Glutamatergic neuron (in vitro differentiated cells): ENCODE results near the gene CERS4. TPM values are rescaled to one million over a fixed set of nuclear protein-coding genes. Genes with fewer than 3 reads are reported as not detected.

Source experiments
- DNase-seq: peaks from one replicate; pipeline ENCODE4 v3.0.0; 2022
- H3K27ac Mint-ChIP-seq: one replicate; pipeline ENCODE4 v1.8.0; 2020; ENCODE audit warnings: mild to moderate bottlenecking, mixed read lengths, inconsistent platforms; ENCODE audit not compliant: unreplicated experiment
- H3K27me3 Mint-ChIP-seq: one replicate; pipeline ENCODE4 v1.8.0; 2020; ENCODE audit warnings: mild to moderate bottlenecking, moderate library complexity, mixed read lengths, inconsistent platforms; ENCODE audit not compliant: unreplicated experiment
- H3K36me3 Mint-ChIP-seq: one replicate; pipeline ENCODE4 v1.8.0; 2020; ENCODE audit warnings: mild to moderate bottlenecking, mixed read lengths, inconsistent platforms; ENCODE audit not compliant: unreplicated experiment
- H3K4me1 Mint-ChIP-seq: one replicate; pipeline ENCODE4 v1.8.0; 2020; ENCODE audit warnings: mild to moderate bottlenecking, low read depth, mixed read lengths, inconsistent platforms; ENCODE audit not compliant: unreplicated experiment
- H3K4me3 Mint-ChIP-seq: one replicate; pipeline ENCODE4 v1.8.0; 2020; ENCODE audit warnings: mild to moderate bottlenecking, mixed read lengths, inconsistent platforms; ENCODE audit not compliant: unreplicated experiment
- H3K9me3 Mint-ChIP-seq: one replicate; pipeline ENCODE4 v1.8.0; 2020; ENCODE audit warnings: mild to moderate bottlenecking, moderate library complexity, mixed read lengths, inconsistent platforms; ENCODE audit not compliant: unreplicated experiment
- CTCF ChIP-seq: fragments of 200-600 bp; sonication (generic); IDR thresholded peaks from one replicate; pipeline ENCODE4 v1.5.0; 2021; ENCODE audit not compliant: partially characterized antibody, unreplicated experiment
- total RNA-seq: library from RNA; stranded (reverse); fragmentation: NEBNext Ultra II Directional; extraction: Animal tissue kit (Norgen Biotek cat#: 25700); gene quantifications from one replicate; pipeline ENCODE4 v1.2.1, GENCODE V29; 2021; ENCODE audit not compliant: unreplicated experiment

The CERS4 gene
- total RNA-seq, 1 donor from 2014 or later, result 27.3 TPM

- Mint-ChIP-seq H3K27ac (no peak overlapping the region), H3K36me3 (no peaks in the 10 kb centered on the region), H3K4me3 (no peak overlapping the region), H3K27me3 (peaks cover 4% of the 10 kb centered on the region), H3K9me3 (peaks cover 3% of the 10 kb centered on the region), H3K4me1 (peaks cover 9% of the 10 kb centered on the region)
- DNase-seq, result no peak
- TF ChIP-seq CTCF, result no peak
These were observed 96.6 kb downstream of the CERS4 start for GRCh38 chr19:8305798-8306197.

- peaks cover 9% of the 10 kb centered on the region for H3K4me1 Mint-ChIP-seq
- DNase-seq, result no peak
These were observed 97.3 kb downstream of the CERS4 start for GRCh38 chr19:8306235-8307054.

GRCh38 chr19:8307400-8307964 is 98.3 kb downstream of the CERS4 start:
- no peak for TF ChIP-seq CTCF
- no peak for DNase-seq
- H3K27ac Mint-ChIP-seq, result peak overlapping the region; percentile 92
- no peaks in the 10 kb centered on the region for H3K36me3 Mint-ChIP-seq
- peaks cover 6% of the 10 kb centered on the region for H3K27me3 Mint-ChIP-seq
- peaks cover 9% of the 10 kb centered on the region for H3K4me1 Mint-ChIP-seq
- H3K9me3 Mint-ChIP-seq, result peaks cover 3% of the 10 kb centered on the region
- peak overlapping the region; percentile 99 for H3K4me3 Mint-ChIP-seq

More at GRCh38 chr19:8306235-8307054, 97.3 kb downstream of the CERS4 start:
- H3K27ac Mint-ChIP-seq, result no peak overlapping the region
- H3K4me3 Mint-ChIP-seq, result peak overlapping the region; percentile 99
- H3K36me3 Mint-ChIP-seq, result no peaks in the 10 kb centered on the region
- H3K9me3 Mint-ChIP-seq, result peaks cover 3% of the 10 kb centered on the region
- peaks cover 6% of the 10 kb centered on the region for H3K27me3 Mint-ChIP-seq
- TF ChIP-seq CTCF, result no peak

- Mint-ChIP-seq H3K9me3 (peaks cover 3% of the 10 kb centered on the region), H3K4me1 (peaks cover 9% of the 10 kb centered on the region), H3K36me3 (no peaks in the 10 kb centered on the region), H3K4me3 (peak within 1 kb of the TSS; percentile 99), H3K27me3 (peaks cover 8% of the 10 kb centered on the region), H3K27ac (peak within 1 kb of the TSS; percentile 92)
- peak; percentile 92 for DNase-seq
- no peak for TF ChIP-seq CTCF
These were observed 99.0 kb downstream of the CERS4 start, which contains the start of gene CD320 for GRCh38 chr19:8307965-8308866. CD320 (minus strand) TSS chr19:8308358; CDS start chr19:8308290, 68 bp downstream.
